SJSA1 (cell line): Measurements from ENCODE around the gene CLIP2. TPM values are rescaled to one million over a fixed set of nuclear protein-coding genes. Genes with fewer than 3 reads are reported as not detected.

Experiments used
- DNase-seq, 2 experiments: peaks; one replicate each; pipeline ENCODE4 v3.0.0-alpha.2; 2015 to 2020; ENCODE audit warnings: low spot score in 2 of 2, low read depth in 1 of 2
- H3K27ac ChIP-seq: fragments of 250-450 bp; sonication (Bioruptor Pico); 2 replicates; pipeline ENCODE4 v1.5.1; 2020; ENCODE audit warnings: mild to moderate bottlenecking, moderate library complexity
- H3K27me3 ChIP-seq: fragments of 250-450 bp; sonication (Bioruptor Pico); replicated peaks from 2 replicates; pipeline ENCODE4 v1.5.1; 2020; ENCODE audit warnings: mild to moderate bottlenecking, moderate library complexity
- H3K36me3 ChIP-seq: fragments of 250-450 bp; sonication (Bioruptor Pico); 2 replicates; pipeline ENCODE4 v1.5.1; 2020; ENCODE audit warnings: mild to moderate bottlenecking
- H3K4me1 ChIP-seq: fragments of 250-450 bp; sonication (Bioruptor Pico); replicated peaks from 2 replicates; pipeline ENCODE4 v1.6.1; 2021; ENCODE audit warnings: mild to moderate bottlenecking
- H3K4me3 ChIP-seq: fragments of 250-450 bp; sonication (Bioruptor Pico); 2 replicates; pipeline ENCODE4 v1.5.1; 2020; ENCODE audit warnings: mild to moderate bottlenecking
- H3K9me3 ChIP-seq: fragments of 250-450 bp; sonication (Bioruptor Pico); replicated peaks from 2 replicates; pipeline ENCODE4 v1.5.1; 2020; ENCODE audit warnings: mild to moderate bottlenecking
- total RNA-seq: library from RNA; depleted of rRNA; stranded (reverse); fragments of >200 nt; shearing (Covaris generic); gene quantifications from 2 replicates; pipeline ENCODE4 v1.2.3, GENCODE V29; 2014

The CLIP2 gene
- total RNA-seq, 1 experiment from 2014 or later = 18.3 TPM

DNA sequence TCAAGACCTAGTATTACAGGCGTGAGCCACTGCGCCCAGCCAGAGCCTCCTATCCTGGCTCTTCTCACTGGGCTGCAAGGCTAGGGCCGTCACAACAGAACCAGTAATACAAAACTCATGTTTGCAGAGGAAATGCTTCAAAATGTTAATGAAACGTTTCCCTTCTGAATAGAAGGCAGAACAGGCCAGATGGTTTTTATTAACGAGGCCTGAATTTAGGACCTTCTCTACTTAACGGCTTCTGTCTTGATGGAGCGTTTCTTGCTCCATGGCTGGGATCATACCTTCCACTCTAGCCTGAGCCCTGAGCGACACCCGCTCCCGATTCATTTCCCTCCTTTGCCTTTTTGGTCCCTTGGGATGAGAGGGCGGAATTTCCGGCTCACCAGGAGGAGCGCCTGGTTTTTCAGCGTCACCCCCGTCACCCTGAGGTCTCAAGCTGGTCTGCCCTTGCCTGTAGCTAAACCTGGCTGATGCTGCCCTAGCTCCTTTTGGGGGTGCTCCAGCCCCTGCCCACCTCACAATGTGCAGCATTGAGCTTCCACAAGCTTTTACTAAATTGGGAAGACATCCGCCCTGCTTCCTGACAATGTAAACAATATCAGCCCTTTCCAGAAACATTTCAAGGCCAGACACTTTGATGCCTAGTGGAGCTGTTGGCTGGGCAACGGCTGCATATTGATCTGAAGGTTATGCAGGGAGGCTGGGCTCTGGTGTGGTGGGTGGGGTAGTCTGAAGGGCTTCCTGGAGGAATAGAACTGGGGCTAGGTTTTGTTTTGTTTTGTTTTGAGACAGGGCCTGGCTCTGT lies 5.2 kb downstream of the CLIP2 start:
- Histone ChIP-seq H3K9me3 (no peaks in the 10 kb centered on the region), H3K4me1 (peaks cover 13% of the 10 kb centered on the region), H3K4me3 (no peak overlapping the region), H3K36me3 (peaks cover 6% of the 10 kb centered on the region; the same call in 1 of the 2 replicates), H3K27ac (no peak overlapping the region), H3K27me3 (no peaks in the 10 kb centered on the region)
- no peak for DNase-seq

DNA sequence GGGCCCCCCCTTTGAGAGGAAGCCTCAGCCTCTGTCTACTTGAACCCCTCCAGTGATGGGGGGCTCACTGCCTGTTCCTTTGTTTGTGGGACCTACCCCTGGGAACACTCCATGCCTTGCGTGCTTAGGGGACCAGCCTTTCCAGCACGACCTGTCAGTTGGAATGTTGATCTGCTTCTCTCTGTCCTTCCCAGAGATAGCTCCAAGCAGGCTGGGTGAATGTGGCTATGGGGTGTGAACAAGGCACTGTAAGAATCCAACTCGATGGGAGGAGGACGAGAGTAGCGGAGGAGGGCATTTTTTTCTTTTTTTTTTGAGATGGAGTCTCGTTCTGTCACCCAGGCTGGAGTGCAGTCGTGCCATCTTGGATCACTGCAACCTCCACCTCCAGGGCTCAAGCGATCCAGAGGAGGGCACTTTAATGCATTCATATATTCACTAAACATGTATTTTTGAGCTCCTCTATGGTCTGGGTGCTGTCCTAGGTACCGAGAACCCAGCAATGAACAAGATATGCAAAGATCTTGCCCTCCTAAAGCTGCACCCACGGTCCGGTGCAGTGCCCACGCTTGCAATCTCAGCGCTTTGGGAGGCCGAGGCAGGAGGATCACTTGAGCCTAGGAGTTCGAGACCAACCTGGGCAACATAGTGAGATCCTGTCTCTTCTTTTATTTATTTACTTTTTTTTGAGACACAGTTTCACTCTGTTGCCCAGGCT lies 8.5 kb downstream of the CLIP2 start:
- Histone ChIP-seq H3K27me3 (no peaks in the 10 kb centered on the region), H3K9me3 (no peaks in the 10 kb centered on the region), H3K4me1 (peaks cover 4% of the 10 kb centered on the region; the same call in 1 of the 2 replicates), H3K36me3 (peaks cover 5% of the 10 kb centered on the region; the same call in 1 of the 2 replicates), H3K4me3 (no peak overlapping the region), H3K27ac (no peak overlapping the region)
- DNase-seq = no peak

GRCh38 chr7:74299401-74299800 lies 10.2 kb downstream of the CLIP2 start:
- H3K27me3 ChIP-seq = no peaks in the 10 kb centered on the region
- no peak overlapping the region for H3K4me3 ChIP-seq
- peaks cover 4% of the 10 kb centered on the region; the same call in 1 of the 2 replicates for H3K4me1 ChIP-seq
- DNase-seq = no peak
- peaks cover 5% of the 10 kb centered on the region; the same call in 1 of the 2 replicates for H3K36me3 ChIP-seq
- H3K27ac ChIP-seq = no peak overlapping the region
- no peaks in the 10 kb centered on the region for H3K9me3 ChIP-seq

DNA sequence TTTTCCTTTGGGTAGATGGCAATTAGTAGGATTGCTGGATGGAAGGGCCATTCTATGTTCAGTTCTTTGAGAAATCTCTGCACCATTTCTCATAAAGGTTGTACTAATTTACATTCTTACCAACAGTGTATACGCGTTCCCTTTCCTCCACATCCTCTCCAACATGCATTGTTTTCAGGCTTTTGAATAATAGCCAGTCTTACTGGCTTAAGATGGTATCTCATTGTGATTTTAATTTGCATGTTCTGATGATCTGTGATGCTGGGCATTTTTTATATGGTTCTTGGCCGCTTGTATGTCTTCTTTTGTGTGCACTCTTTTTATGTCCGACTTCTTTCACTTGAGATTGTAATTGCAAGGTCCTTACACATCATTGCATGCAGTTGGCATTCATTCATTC lies 11.7 kb downstream of the CLIP2 start:
- no peak for DNase-seq
- H3K4me1 ChIP-seq = peaks cover 4% of the 10 kb centered on the region
- H3K36me3 ChIP-seq = peaks cover 5% of the 10 kb centered on the region; the same call in 1 of the 2 replicates
- H3K4me3 ChIP-seq = no peak overlapping the region
- H3K27me3 ChIP-seq = no peaks in the 10 kb centered on the region
- H3K9me3 ChIP-seq = no peaks in the 10 kb centered on the region
- no peak overlapping the region for H3K27ac ChIP-seq

DNA sequence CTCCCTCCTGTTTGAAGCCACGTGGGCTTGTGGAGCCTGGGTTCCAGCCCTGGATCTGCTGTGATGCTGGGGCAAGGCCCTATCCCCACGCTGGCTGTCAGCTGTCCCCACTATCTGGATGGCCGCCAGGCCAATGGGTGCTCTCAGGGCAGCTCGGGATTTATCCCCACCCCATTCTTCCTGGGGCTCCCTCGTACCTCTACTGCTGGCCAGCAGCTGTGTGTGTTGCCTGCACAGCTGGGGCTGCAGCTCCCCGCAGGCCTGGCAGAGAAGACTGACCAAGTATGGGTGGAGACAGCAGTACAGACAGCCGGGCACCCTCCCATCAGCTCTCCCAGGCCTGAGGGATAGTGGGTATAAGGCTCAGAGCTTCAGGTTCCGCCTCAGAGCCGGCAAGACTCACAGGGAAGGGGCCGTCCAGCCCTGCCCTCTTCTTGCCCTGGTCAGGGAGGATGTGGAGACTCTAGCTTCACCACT lies 13.6 kb downstream of the CLIP2 start:
- no peak overlapping the region for H3K4me3 ChIP-seq
- no peaks in the 10 kb centered on the region for H3K9me3 ChIP-seq
- peaks cover 1% of the 10 kb centered on the region; the same call in 1 of the 2 replicates for H3K36me3 ChIP-seq
- H3K4me1 ChIP-seq = peaks cover 23% of the 10 kb centered on the region
- no peak for DNase-seq
- no peaks in the 10 kb centered on the region for H3K27me3 ChIP-seq
- H3K27ac ChIP-seq = no peak overlapping the region

DNA sequence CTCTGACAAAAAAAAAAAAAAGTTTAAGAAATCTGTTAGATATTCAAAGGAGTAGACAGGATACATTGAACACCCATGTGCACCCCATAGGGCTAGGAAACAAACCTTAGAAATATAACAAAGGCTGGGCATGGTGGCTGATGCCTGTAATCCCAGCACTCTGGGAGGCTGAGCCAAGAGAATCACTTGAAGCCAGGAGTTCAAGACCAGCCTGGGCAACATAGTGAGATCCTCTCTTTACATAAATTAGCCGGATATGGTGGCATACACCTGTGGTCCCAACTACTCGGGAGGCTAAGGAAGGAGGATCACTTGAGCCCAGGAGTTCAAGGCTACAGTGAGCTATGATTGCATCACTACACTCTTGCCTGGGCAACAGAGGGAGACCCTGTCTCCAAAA lies 15.3 kb downstream of the CLIP2 start:
- DNase-seq = no peak
- no peak overlapping the region for H3K4me3 ChIP-seq
- no peaks in the 10 kb centered on the region for H3K9me3 ChIP-seq
- no peaks in the 10 kb centered on the region for H3K27me3 ChIP-seq
- H3K27ac ChIP-seq = no peak overlapping the region
- peaks cover 22% of the 10 kb centered on the region for H3K4me1 ChIP-seq
- peaks cover 3% of the 10 kb centered on the region; the same call in 1 of the 2 replicates for H3K36me3 ChIP-seq

DNA sequence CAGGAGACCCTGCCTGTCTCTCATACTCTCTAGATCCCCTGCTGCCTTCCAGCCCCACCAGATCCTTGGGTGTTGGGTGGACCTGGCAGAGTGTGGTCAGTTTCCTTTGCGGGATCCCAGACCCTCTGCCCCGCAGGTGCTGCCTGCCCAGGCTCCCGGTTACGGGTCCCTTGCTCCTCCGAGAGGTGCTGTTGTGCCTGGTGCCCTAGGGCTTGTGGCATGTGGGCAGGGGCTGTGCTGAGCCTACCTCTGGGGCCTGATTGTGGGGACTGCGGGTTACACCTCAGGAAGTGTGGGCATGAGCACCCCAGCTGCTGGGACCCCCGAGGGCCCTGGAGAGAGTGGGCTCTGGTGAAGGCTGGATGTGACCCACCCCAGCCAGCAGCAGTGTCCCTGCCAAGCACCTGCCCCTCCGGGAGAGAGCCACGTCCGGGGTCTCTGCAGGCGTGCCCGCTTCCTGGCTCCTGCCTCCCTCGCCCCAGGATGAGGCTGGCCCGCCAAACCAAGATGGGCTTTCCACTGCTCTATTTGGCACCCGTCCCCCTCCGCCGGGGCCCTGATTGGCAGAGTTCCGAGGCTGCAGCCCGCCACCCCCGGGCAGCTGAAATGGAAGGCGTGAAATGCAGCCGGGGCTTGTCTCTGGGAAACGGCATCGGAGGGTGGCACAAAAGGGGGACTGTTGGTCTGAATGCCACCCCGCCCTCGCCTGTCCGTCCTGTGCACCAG lies 17.0 kb downstream of the CLIP2 start:
- H3K27ac ChIP-seq = no peak overlapping the region

GRCh38 chr7:74306730-74307469 lies 17.7 kb downstream of the CLIP2 start:
- no peak overlapping the region; the same call in 1 of the 2 replicates for H3K27ac ChIP-seq
- peaks cover 31% of the 10 kb centered on the region for H3K4me1 ChIP-seq
- DNase-seq = peak; percentile 74 to 80
- H3K4me3 ChIP-seq = peak overlapping the region; percentile 11
- peaks cover 3% of the 10 kb centered on the region; the same call in 1 of the 2 replicates for H3K9me3 ChIP-seq
- no peaks in the 10 kb centered on the region for H3K27me3 ChIP-seq
- peaks cover 3% of the 10 kb centered on the region; the same call in 1 of the 2 replicates for H3K36me3 ChIP-seq

More for the DNA sequence above, 17.0 kb downstream of the CLIP2 start:
- Histone ChIP-seq H3K27me3 (no peaks in the 10 kb centered on the region), H3K4me3 (no peak overlapping the region), H3K9me3 (peaks cover 2% of the 10 kb centered on the region; the same call in 1 of the 2 replicates), H3K4me1 (peaks cover 26% of the 10 kb centered on the region), H3K36me3 (peaks cover 3% of the 10 kb centered on the region; the same call in 1 of the 2 replicates)
- no peak for DNase-seq

- H3K4me1 ChIP-seq = peaks cover 31% of the 10 kb centered on the region
Measured at GRCh38 chr7:74307738-74308505, 18.7 kb downstream of the CLIP2 start.

GRCh38 chr7:74309181-74309580 lies 20.0 kb downstream of the CLIP2 start:
- Histone ChIP-seq H3K9me3 (peaks cover 3% of the 10 kb centered on the region; the same call in 1 of the 2 replicates), H3K36me3 (peaks cover 3% of the 10 kb centered on the region; the same call in 1 of the 2 replicates), H3K27me3 (no peaks in the 10 kb centered on the region), H3K4me3 (no peak overlapping the region), H3K4me1 (peaks cover 31% of the 10 kb centered on the region), H3K27ac (no peak overlapping the region)
- no peak for DNase-seq

More at GRCh38 chr7:74307738-74308505, 18.7 kb downstream of the CLIP2 start:
- Histone ChIP-seq H3K27ac (no peak overlapping the region), H3K9me3 (peaks cover 3% of the 10 kb centered on the region; the same call in 1 of the 2 replicates), H3K27me3 (no peaks in the 10 kb centered on the region), H3K4me3 (no peak overlapping the region), H3K36me3 (peaks cover 3% of the 10 kb centered on the region; the same call in 1 of the 2 replicates)
- no peak for DNase-seq

GRCh38 chr7:74311305-74311744 lies 22.1 kb downstream of the CLIP2 start:
- Histone ChIP-seq H3K36me3 (peaks cover 3% of the 10 kb centered on the region; the same call in 1 of the 2 replicates), H3K27me3 (no peaks in the 10 kb centered on the region), H3K9me3 (peaks cover 3% of the 10 kb centered on the region; the same call in 1 of the 2 replicates), H3K27ac (no peak overlapping the region), H3K4me3 (no peak overlapping the region), H3K4me1 (peaks cover 26% of the 10 kb centered on the region)
- DNase-seq = no peak

DNA sequence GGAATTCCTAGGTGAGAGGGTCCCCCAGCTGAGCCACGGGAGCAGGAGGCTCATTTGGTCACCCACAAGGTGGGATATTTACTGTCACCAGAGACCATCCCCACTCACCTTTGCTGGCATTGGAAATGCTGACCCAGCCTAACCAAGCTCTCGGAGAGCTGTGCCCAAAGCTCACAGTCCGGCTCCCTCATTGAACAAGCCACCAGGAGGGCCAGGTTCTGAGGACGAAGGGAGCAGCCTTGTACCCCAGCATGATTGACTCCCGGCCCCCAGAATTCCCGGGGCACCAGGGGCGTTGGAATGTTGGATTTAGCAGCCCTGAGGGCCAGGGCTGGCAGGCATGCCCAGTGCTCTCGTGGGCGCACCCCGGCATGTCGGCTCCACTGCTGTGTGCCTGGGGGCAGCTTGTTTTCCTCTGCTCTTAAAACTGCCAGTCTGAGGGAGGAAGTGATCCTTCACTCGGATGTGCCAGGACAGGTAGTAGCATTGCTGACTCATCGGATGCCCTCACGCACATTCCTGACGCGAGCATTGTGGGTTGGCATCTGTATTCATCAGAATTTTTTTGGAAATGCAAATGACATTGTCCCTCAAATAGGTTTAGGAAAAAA lies 23.3 kb downstream of the CLIP2 start:
- DNase-seq = no peak
- no peaks in the 10 kb centered on the region for H3K27me3 ChIP-seq
- peaks cover 5% of the 10 kb centered on the region; the same call in 1 of the 2 replicates for H3K36me3 ChIP-seq
- peaks cover 14% of the 10 kb centered on the region for H3K4me1 ChIP-seq
- no peak overlapping the region for H3K27ac ChIP-seq
- H3K9me3 ChIP-seq = peaks cover 3% of the 10 kb centered on the region; the same call in 1 of the 2 replicates
- no peak overlapping the region for H3K4me3 ChIP-seq
